ENCODE data around the gene WDR37. TPM values are rescaled to one million over a fixed set of nuclear protein-coding genes. Genes with fewer than 3 reads are reported as not detected.

WDR37 gene
- total RNA-seq, 1 experiment from 2014 or later, result 10.4 TPM

DNA sequence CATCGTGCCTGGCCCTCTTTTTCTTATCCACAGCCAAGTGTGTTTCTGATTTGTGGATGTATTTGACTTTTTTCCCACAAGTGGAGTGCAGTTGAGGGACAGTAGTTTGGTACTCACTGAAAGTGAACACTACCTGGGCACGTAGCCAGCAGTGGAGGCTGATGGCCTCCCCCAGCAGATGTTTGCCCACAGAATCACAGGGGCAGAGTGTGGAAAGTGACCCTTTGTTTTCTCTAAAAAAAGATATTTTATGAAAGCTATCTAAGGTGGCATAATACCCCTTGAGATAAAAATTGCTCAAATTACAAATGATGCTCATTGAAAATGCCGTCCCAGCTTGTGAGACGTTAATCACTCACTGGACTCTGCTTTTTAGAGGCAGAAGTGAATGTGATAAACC is 29.1 kb downstream of the WDR37 start (continued):
- TF ChIP-seq, protein P1, sequence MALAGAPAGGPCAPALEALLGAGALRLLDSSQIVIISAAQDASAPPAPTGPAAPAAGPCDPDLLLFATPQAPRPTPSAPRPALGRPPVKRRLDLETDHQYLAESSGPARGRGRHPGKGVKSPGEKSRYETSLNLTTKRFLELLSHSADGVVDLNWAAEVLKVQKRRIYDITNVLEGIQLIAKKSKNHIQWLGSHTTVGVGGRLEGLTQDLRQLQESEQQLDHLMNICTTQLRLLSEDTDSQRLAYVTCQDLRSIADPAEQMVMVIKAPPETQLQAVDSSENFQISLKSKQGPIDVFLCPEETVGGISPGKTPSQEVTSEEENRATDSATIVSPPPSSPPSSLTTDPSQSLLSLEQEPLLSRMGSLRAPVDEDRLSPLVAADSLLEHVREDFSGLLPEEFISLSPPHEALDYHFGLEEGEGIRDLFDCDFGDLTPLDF (CRISPR knock-in tag; IDR thresholded peaks at IDR 0.05), result no peak
- TF ChIP-seq ZNF232 (CRISPR knock-in tag; IDR thresholded peaks at IDR 0.05), result no peak
- no peak for TF ChIP-seq SMAD3 (CRISPR knock-in tag; IDR thresholded peaks at IDR 0.05; ENCODE audit: borderline replicate concordance)
- TF ChIP-seq, protein P2, sequence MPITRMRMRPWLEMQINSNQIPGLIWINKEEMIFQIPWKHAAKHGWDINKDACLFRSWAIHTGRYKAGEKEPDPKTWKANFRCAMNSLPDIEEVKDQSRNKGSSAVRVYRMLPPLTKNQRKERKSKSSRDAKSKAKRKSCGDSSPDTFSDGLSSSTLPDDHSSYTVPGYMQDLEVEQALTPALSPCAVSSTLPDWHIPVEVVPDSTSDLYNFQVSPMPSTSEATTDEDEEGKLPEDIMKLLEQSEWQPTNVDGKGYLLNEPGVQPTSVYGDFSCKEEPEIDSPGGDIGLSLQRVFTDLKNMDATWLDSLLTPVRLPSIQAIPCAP (CRISPR knock-in tag; IDR thresholded peaks at IDR 0.05), result no peak
- TF ChIP-seq, protein P3, sequence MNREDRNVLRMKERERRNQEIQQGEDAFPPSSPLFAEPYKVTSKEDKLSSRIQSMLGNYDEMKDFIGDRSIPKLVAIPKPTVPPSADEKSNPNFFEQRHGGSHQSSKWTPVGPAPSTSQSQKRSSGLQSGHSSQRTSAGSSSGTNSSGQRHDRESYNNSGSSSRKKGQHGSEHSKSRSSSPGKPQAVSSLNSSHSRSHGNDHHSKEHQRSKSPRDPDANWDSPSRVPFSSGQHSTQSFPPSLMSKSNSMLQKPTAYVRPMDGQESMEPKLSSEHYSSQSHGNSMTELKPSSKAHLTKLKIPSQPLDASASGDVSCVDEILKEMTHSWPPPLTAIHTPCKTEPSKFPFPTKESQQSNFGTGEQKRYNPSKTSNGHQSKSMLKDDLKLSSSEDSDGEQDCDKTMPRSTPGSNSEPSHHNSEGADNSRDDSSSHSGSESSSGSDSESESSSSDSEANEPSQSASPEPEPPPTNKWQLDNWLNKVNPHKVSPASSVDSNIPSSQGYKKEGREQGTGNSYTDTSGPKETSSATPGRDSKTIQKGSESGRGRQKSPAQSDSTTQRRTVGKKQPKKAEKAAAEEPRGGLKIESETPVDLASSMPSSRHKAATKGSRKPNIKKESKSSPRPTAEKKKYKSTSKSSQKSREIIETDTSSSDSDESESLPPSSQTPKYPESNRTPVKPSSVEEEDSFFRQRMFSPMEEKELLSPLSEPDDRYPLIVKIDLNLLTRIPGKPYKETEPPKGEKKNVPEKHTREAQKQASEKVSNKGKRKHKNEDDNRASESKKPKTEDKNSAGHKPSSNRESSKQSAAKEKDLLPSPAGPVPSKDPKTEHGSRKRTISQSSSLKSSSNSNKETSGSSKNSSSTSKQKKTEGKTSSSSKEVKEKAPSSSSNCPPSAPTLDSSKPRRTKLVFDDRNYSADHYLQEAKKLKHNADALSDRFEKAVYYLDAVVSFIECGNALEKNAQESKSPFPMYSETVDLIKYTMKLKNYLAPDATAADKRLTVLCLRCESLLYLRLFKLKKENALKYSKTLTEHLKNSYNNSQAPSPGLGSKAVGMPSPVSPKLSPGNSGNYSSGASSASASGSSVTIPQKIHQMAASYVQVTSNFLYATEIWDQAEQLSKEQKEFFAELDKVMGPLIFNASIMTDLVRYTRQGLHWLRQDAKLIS (CRISPR knock-in tag; IDR thresholded peaks at IDR 0.05; ENCODE audit: borderline replicate concordance), result no peak
- TF ChIP-seq CREM (CRISPR knock-in tag; IDR thresholded peaks at IDR 0.05), result no peak
- TF ChIP-seq, protein P4, sequence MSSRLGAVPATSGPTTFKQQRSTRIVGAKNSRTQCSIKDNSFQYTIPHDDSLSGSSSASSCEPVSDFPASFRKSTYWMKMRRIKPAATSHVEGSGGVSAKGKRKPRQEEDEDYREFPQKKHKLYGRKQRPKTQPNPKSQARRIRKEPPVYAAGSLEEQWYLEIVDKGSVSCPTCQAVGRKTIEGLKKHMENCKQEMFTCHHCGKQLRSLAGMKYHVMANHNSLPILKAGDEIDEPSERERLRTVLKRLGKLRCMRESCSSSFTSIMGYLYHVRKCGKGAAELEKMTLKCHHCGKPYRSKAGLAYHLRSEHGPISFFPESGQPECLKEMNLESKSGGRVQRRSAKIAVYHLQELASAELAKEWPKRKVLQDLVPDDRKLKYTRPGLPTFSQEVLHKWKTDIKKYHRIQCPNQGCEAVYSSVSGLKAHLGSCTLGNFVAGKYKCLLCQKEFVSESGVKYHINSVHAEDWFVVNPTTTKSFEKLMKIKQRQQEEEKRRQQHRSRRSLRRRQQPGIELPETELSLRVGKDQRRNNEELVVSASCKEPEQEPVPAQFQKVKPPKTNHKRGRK (CRISPR knock-in tag; IDR thresholded peaks at IDR 0.05; ENCODE audit: borderline replicate concordance), result no peak

DNA sequence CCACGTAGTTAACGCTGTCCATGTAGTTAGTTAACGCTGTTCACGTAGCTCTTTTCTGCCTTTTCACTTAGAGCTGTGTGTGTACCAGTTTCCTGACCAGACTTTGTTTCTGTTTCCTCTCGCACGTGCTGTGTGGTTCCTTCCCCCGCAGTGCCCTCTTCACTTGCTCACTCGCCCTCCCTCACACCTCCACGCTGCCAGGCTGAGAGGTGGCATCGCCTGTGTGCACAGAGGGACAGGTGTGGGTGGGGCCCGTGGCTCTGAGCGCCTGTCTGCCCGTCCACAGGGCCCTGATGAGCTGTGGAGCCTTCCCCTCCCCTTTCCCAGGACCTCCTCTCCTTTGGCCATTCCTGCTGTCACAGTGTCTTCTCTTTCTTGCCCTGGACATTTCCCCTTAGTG is 30.6 kb downstream of the WDR37 start:
- ATAC-seq, result no peak
- H3K36me3 Mint-ChIP-seq, result peaks cover 44% of the 10 kb centered on the region
- TF ChIP-seq GRHL2 (CRISPR knock-in tag; IDR thresholded peaks at IDR 0.05; ENCODE audit: insufficient replicate concordance, severe bottlenecking), result no peak
- TF ChIP-seq SP1 (CRISPR knock-in tag; conservative IDR thresholded peaks at IDR 0.05), result no peak
- TF ChIP-seq, protein P5, sequence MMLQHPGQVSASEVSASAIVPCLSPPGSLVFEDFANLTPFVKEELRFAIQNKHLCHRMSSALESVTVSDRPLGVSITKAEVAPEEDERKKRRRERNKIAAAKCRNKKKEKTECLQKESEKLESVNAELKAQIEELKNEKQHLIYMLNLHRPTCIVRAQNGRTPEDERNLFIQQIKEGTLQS (CRISPR knock-in tag; conservative IDR thresholded peaks at IDR 0.05), result no peak
- TF ChIP-seq NFYB (CRISPR knock-in tag; conservative IDR thresholded peaks at IDR 0.05; ENCODE audit: low read depth), result no peak
- TF ChIP-seq, protein P6, sequence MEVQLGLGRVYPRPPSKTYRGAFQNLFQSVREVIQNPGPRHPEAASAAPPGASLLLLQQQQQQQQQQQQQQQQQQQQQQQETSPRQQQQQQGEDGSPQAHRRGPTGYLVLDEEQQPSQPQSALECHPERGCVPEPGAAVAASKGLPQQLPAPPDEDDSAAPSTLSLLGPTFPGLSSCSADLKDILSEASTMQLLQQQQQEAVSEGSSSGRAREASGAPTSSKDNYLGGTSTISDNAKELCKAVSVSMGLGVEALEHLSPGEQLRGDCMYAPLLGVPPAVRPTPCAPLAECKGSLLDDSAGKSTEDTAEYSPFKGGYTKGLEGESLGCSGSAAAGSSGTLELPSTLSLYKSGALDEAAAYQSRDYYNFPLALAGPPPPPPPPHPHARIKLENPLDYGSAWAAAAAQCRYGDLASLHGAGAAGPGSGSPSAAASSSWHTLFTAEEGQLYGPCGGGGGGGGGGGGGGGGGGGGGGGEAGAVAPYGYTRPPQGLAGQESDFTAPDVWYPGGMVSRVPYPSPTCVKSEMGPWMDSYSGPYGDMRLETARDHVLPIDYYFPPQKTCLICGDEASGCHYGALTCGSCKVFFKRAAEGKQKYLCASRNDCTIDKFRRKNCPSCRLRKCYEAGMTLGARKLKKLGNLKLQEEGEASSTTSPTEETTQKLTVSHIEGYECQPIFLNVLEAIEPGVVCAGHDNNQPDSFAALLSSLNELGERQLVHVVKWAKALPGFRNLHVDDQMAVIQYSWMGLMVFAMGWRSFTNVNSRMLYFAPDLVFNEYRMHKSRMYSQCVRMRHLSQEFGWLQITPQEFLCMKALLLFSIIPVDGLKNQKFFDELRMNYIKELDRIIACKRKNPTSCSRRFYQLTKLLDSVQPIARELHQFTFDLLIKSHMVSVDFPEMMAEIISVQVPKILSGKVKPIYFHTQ (CRISPR knock-in tag; IDR thresholded peaks at IDR 0.05), result no peak
- no peak for TF ChIP-seq SOX15 (CRISPR knock-in tag; IDR thresholded peaks at IDR 0.05)
- no peak for TF ChIP-seq ZNF396 (CRISPR knock-in tag; IDR thresholded peaks at IDR 0.05; ENCODE audit: borderline replicate concordance)
- TF ChIP-seq NFATC4 (CRISPR knock-in tag; IDR thresholded peaks at IDR 0.05), result no peak
- TF ChIP-seq TEAD4 (CRISPR knock-in tag; IDR thresholded peaks at IDR 0.05), result no peak
- no peak for TF ChIP-seq SMAD4 (CRISPR knock-in tag; IDR thresholded peaks at IDR 0.05)
- no peak for TF ChIP-seq ZNF263 (CRISPR knock-in tag; IDR thresholded peaks at IDR 0.05; ENCODE audit: low read depth)
- no peak for TF ChIP-seq CBFB (CRISPR knock-in tag; IDR thresholded peaks at IDR 0.05; ENCODE audit: low read depth)
- no peak for TF ChIP-seq NR1H2 (CRISPR knock-in tag; IDR thresholded peaks at IDR 0.05)
- no peak for TF ChIP-seq NR2C2 (CRISPR knock-in tag; IDR thresholded peaks at IDR 0.05)
- TF ChIP-seq MYBL2 (CRISPR knock-in tag; IDR thresholded peaks at IDR 0.05), result no peak
- TF ChIP-seq, protein P7, sequence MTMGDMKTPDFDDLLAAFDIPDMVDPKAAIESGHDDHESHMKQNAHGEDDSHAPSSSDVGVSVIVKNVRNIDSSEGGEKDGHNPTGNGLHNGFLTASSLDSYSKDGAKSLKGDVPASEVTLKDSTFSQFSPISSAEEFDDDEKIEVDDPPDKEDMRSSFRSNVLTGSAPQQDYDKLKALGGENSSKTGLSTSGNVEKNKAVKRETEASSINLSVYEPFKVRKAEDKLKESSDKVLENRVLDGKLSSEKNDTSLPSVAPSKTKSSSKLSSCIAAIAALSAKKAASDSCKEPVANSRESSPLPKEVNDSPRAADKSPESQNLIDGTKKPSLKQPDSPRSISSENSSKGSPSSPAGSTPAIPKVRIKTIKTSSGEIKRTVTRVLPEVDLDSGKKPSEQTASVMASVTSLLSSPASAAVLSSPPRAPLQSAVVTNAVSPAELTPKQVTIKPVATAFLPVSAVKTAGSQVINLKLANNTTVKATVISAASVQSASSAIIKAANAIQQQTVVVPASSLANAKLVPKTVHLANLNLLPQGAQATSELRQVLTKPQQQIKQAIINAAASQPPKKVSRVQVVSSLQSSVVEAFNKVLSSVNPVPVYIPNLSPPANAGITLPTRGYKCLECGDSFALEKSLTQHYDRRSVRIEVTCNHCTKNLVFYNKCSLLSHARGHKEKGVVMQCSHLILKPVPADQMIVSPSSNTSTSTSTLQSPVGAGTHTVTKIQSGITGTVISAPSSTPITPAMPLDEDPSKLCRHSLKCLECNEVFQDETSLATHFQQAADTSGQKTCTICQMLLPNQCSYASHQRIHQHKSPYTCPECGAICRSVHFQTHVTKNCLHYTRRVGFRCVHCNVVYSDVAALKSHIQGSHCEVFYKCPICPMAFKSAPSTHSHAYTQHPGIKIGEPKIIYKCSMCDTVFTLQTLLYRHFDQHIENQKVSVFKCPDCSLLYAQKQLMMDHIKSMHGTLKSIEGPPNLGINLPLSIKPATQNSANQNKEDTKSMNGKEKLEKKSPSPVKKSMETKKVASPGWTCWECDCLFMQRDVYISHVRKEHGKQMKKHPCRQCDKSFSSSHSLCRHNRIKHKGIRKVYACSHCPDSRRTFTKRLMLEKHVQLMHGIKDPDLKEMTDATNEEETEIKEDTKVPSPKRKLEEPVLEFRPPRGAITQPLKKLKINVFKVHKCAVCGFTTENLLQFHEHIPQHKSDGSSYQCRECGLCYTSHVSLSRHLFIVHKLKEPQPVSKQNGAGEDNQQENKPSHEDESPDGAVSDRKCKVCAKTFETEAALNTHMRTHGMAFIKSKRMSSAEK (CRISPR knock-in tag; IDR thresholded peaks at IDR 0.05; ENCODE audit: borderline replicate concordance), result no peak

More for the DNA sequence above, 30.6 kb downstream of the WDR37 start:
- H3K4me1 Mint-ChIP-seq, result no peaks in the 10 kb centered on the region
- ChIA-PET POLR2A (no interaction called here), CTCF (interaction anchor here (2.0 kb wide), 1 partner anchor 23 kb away, joined by 5 read pairs; no protein-coding TSS in a partner anchor)
- DNase-seq (ENCODE audit: low spot score), result no peak
- no peaks in the 10 kb centered on the region for H3K27me3 Mint-ChIP-seq (ENCODE audit: low read depth)
- H3K9me3 Mint-ChIP-seq, result no peaks in the 10 kb centered on the region
- no peak overlapping the region for H3K27ac Mint-ChIP-seq
- H3K4me3 Mint-ChIP-seq, result no peak overlapping the region

All from WTC11 (cell line).